HG03175 (cell line): ENCODE measurements around the gene SUN1.

Experiments used
- ATAC-seq: cut with Tn5 transposase; IDR thresholded peaks from one replicate; pipeline ENCODE4 v1.9.1; 2021; ENCODE audit warnings: mild to moderate bottlenecking, moderate library complexity; ENCODE audit not compliant: unreplicated experiment

SUN1 gene

DNA sequence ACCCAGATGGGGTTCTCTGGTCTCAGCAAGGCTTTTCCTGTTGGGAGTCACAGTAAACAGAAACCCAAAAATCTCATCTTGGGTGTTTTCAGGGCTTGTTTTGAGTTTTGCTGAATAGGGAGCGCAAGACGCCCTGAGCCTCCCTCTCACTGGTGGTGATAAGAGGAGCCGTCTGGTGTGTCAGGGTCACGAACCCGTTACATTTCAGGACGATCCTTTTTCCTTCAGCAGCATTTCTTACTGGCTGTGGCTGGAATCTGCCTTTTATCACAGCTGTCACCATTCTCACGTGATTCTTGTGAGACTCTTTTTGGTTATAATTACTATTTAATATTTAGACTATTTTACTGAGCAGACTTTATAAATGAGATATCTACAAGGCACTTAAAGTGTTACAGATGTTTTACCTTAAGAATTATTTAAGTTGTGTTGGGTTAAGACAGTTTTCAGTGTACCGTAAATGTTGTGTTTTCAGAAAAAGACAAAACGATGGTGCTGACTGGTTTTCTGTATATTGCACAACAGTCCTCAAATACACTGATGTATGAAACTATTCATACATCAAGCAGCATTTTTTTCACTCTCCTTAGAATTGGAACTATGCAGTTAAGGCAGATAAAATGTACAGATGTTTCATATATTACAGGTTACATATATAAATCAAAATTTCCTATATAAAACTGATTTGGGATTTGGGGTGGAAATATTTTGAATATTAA is 41.9 kb downstream of the SUN1 start:
- ATAC-seq = no peak

DNA sequence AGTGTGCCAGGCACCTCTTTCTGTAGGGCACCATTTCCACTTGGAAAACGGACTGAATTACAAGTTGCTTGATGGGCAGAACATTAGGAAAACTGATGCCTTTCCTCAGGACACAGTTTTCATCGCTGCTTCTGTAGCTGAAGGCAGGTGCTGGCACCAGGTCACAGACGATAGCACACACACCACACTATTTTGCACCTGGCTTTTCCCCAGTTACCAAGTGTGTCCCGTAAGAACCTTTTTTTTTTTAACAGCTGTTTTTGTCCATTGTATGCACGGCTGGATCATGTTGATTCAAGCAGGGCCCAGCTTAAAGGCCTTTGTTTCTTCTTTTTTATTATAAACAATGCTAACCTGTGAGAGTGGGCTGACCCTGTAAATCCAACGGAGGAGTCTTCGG is 42.8 kb downstream of the SUN1 start:
- no peak for ATAC-seq

DNA sequence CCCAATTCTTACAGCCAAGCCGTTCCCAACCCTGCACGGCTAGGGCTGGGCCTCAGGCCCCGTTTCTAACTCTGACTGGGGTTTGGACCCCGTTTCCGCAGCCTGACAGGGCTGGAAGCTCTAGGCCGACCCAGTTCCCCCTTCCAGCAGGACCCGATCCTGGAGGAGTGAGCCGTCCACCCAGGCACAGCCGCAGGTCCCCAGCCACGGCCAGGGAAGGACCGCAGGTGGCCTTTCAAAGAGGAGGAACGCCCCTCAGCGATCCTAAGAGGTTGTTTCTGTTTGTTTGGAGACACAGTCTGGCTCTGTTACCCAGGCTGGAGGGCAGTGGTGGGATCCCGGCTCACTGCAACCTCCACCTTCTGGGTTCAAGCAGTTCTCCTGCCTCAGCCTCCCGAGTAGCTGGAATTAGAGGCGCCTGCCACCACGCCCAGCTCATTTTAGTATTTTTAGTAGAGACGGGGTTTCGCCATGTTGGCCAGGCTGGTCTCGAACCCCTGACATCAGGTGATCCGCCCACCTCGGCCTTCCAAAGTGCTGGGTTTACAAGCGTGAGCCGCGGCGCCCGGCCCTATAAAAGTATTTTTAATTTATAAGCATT is 43.3 kb downstream of the SUN1 start:
- no peak for ATAC-seq

DNA sequence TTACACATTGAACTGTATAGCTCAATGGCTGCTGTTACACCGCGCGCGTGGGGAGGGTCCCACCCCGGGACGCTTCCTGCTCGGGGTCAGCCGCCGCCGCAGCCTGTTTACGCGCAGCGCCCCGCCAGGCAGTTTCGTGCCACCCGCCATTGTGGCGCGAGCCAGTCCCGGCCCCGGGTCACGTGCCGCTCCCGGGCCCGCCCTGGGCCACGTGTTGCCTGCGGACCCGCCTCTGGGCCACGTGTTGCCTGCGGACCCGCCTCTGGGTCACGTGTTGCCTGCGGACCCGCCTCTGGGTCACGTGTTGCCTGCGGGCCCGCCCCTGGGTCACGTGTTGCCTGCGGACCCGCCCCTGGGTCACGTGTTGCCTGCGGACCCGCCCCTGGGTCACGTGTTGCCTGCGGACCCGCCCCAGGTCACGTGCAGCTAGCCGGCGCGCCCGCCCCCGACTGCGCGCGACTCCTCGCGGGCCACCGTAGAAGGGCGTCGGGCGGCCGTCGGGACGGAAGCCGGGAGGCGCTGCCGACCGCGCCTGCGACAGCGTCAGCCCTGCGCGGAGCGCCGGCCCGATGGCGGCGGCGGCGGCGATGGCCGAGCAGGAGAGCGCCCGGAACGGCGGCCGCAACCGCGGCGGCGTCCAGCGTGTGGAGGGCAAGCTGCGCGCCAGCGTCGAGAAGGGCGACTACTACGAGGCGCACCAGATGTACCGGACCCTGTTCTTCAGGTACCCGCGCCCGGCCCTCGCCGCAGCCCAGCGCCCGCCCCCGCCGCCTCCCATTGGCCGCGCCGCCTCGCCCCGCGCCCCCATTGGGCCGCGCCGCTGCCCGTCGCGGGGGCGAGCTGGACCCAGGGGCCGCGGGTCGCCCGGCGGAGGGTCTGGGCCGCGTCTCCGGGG is 44.0 kb downstream of the SUN1 start, which contains the start of gene GET4:
Gene GET4 (plus strand): TSS at position 478 of the 895 bp plus-strand sequence. CDS start 92 bp downstream, at position 570.
- ATAC-seq = peak; percentile 73

DNA sequence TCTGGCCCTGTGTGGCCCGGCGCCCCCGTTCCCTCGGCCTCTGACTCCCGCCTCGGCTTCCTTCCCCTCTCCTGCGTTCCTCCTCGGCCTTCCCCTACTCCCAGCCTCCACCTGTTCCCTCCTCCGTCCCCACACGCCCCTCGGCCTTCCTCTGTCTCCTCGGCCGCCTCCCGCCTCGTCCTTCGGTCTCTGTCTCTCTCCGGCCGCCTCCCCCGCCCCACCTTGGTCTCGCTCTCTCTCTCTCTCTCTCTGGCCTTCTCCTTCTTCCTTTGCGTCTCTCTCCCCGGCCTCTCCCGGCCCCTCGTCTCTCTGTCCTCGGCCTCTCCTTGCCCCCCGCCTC is 44.7 kb downstream of the SUN1 start:
- ATAC-seq = peak; percentile 25

DNA sequence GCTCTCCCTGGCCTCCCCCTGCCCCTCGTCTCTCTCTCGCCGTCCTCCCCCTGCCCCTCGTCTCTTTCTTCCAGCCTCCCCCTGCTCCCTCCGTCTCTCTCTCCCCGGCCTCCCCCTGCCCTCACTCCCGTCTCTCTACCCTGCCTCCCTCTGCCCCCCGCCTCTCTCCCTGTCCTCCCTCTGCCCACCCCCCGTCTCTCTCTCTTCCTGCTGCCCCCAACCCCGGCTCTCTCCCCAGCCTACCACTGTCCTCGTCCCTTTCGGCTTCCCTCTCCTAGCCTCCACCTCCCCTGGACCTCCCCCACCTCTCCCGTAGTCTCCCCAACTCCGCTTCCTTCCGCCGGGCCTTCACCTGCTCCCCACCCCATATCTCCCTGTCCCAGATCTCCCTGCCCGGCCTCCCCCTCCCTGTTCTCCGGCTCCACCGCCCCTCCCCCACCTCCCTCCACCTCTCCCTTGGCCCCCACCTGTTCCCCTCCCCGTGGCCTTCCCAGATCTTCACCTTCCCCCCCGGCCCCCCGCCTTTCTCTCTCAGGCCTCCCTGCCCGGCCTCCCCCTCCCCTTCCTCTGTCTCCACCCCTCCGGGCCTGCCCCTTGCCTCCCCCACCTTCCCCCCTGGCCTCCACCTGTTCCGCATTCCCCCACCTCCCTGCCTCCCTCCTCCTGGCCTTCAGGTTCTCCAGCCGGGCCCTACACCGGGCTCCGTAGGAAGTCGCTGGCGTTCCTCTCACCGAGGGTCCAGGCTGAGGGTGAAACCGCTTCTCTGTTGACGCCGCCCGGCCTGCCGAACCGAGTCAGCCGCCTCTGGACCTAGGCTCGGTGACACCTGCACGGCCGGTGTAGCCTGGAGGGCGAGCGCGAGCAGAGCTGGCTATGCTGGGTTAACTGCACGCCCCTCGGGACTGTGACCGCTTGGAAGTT is 45.3 kb downstream of the SUN1 start:
- no peak for ATAC-seq

DNA sequence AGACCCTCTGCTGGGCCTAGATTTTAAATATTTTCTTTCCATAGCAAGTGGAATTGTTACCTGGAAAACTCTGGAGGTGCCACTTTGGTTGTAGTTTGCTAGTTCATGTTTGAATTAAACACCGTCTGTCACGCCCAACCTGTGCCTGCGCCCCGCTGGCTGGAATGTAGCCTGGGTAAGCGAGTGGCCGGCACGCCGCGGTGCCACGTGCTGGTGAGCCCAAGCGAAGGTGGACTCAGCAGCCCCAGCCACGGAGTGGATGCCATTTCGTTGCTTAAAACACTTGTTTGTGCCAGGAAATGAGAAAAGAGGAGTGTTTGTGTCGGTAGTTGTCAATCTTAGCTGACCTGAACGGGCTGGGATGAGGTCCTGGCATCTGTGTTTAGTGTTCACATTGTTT is 46.8 kb downstream of the SUN1 start:
- no peak for ATAC-seq

DNA sequence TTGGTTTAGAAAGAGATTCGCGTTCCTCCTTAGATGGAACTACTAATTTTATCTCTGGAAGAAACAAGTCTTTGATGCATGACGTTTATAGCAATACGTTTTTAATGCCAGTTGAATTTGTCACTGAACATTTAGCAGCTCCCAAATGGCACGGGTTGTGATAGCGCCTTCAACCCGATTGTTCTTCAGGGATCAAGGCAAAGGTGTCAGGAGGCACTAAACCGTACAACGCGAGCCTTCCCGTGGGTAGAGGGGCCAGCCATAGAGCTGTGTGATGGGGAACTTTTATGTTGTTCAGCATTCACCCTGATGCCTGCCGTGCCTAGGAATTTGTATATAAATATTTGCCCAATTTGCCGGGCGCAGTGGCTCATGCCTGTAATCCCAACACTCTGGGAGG is 47.4 kb downstream of the SUN1 start:
- no peak for ATAC-seq

DNA sequence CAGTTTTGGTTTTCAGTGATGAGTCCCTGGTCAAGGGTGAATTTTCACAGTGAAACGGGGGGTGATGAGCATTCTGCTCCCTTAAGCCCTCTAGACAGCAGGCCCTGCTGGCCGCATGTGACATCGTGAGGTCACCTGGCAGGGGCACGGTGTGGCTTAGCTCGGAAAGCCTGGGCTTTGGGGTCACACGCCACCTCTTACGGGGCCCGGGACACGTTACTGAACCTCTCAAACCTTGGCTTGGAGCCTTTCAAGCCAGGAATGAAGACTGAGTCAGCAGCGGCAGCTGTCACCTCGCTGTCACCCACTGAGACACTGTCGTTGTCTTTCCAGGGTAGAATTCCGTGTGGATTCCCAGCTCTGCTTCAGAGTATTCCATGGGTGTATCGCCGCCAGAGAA is 48.2 kb downstream of the SUN1 start:
- ATAC-seq = no peak

DNA sequence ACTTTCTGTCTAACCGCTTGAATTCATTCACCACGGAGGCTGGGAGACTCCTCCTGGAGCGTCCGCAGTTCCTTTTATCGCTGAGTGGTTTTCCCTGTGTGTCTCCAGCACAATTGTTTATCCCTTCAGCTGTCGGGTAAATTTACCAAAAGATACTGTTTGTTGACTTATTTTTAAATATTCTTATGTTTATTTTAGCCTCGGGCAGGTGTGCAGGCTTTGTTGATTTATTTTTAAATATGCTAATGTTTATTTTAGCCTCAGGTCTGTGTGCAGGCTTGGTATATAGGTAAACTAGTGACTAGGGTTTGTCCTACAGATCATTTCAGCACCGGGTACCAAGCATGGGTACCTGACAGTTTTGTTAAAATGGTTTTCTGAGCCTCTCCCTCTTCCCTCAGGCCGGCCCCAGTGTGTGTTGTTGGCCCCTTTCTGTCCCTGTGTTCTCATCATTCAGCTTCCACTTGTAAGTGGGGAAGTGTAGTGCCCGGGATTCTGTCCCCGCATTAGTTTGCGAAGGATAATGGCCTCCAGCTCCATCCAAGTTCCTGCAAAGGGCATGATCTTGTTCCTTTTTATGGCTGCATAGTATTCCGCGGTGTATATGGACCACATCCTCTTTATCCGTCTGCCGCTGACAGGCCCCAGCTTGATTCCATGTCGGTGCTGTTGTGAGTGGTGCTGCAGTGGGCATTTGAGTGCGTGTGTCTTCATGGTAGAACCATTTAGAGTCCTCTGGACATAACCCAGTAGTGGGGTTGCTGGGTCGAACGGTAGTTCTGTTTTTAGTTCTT is 49.4 kb downstream of the SUN1 start:
- ATAC-seq = no peak

DNA sequence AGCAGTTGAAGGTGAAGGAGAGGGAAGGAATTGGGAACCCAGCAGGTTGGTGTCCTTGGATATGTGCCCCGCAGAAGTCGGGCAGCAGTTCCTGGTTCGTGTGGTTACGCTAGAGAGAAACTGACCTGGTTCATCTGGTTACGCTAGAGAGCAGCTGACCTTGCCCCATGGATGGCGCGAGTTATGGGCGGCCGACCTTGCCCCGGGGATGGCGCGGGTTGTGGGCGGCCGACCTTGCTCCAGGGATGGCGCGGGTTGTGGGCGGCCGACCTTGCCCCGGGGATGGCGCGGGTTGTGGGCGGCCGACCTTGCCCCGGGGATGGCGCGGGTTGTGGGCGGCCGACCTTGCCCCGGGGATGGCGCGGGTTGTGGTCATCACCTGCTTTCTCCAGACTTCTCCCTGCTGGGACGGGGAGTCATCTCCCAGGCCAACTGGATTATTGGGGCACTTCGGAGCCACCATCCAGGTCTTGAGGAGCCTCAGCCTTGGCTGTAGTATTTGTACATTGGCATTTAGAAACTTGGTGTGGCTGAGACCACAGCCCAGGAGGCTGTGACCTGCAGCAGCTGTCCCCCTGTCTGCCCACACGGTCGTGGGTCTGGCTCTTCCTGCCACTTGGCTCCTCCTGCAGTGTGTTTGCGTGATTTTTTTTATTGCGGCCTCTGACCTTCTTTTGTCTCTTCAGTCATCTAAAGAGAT is 50.2 kb downstream of the SUN1 start:
- ATAC-seq = no peak

DNA sequence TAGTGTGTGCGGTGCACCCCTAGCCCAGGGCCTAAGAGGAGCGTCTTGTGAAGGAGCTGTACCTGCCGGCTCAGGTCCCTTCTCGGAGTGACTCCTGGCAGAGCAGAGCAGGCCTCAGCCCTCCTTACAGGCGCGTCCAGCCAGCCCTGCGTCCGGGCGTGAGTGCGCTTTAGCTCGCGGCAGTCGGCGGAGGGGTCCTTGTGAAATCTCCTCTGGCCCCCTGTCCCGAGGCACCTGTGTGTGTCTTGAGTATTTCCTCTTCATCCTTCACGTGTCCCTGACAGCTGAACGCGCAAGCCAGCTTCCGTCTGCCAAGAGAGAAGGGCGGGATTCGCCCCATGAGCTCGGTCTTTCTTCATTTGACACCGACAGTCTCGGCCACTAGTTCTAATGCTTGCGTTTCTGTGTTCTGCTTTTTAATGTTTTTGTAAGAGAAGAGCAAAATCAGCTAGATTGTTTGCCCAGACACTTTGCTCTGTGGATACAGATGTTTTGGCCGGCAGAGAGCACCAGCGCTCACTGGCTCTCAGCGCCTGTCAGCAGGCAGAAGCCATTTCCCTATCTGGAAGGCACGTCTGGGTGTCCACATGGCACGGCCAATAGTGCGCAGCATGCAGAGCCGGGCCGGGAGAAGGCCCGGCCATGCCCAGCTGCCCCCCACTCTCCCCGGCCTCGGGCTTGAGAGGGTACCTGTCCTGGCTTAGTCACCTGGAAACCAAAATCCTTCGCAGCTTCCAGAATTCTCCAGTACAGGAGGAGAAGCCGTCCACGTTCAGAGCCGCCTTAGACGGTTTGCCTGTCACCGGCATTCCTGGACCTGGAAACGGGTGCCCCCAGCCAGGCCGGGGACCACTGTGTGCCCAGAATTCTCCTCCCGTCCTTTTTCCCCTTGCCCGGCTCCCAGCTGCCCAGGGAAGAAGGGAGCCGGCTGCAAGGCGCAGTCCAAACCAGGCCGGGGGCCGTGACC is 51.1 kb downstream of the SUN1 start:
- no peak for ATAC-seq

DNA sequence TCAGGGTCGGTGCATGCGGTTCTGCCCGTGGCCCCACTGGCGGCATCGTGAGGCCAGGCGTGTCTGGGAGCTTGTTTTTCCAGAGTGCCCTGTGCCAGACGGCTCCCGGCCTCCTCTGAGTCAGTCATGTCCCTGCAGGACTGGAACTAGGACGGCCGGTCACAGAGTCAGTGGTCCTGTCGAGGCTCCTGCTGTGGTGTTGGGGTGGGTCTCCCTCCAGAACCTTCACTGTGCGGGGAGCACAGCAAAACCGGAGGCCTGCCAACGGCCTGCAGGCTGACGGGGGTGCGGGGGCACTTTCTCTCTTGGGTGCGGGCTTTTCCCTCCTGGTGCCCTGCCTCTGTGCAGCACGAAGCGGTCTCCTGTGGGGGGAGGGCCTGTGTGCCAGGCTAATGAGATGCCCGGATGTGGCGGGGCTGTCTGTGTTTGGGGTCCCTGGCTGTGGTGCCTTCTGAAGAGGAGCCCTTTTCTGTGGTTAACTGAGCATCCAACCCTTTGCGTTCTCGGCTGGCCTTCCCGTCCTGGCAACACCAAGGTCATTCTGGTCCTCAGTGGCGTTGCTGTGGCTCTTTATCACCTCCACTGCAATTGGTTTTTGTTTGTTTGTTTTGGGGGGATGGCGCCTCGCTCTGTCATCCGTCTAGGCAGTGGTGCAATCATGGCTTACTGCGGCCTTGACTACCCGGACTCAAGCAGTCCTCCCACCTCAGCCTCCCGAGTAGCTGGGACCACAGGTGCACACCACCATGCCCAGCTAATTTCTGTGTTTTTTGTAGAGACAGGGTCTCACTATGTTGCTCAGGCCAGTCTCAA is 52.1 kb downstream of the SUN1 start:
- no peak for ATAC-seq

DNA sequence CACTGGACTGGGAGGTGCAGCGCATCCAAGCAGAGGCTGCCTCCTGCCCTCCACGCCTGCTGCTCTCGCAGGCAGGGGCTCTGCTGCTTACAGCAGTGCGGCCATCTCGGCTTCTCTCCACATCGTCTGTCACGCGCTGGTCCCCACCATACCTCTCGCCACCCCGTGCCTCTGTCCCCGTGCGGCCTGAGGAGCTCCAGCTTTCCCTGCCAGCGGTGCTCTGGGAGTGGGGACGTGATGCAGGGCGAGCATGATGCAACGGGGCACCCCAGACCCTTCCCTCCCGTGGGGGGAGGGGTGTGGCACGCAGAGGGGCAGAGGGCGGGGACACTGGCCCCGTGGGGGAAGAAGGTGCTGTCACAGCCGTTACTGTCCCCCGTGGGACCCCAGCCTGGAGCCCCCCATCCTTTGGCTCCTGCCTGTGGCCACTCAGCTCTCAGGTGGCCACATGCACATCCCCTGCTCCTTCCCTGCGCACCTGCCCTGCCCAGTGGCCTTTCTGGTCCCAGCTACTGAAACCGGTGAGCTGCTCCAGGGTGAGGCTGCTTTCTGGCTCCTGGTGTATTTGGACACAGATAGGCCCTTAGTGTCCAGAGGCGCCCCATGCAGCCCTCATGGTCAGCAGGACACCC is 53.1 kb downstream of the SUN1 start:
- ATAC-seq = no peak

DNA sequence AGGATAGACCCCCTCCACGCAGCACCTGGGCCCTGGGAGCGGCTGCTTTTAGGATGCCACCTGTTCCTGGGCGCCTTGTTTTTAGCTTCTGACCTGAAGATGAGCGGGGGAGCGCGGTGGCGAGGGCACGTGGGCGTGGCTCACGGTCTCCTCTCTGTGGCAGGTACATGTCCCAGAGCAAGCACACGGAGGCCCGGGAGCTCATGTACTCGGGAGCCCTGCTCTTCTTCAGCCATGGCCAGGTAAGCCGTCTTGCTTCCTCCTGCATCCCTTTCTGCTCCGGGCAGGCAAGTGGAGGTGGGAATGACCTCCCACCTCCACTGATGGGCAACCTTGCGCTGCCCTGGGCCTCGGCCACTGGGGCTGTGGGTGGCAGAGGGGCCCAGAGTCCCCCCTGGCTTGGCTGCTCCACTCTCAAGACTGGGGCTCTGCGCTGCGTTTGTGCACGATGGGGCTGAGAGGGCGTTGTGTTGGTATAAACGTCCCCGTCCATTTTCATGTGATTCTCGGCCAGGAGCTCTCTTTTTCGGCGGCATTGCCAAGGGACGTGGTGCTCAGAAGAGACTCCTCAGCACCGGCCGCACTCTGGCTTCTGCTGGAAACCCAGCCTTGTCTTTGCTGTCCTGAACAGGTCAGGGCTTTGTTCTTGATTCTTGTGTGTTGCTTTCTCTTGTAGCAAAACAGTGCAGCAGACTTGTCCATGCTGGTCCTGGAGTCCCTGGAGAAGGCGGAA is 53.8 kb downstream of the SUN1 start:
- ATAC-seq = no peak
